HL-60/S4 treated with retinoic acid at 250 ng/mL for 4 days and 3 days (cell line): ENCODE measurements around the gene GTF2F1.
"Not testable (repeated sequence)": the region's sequence is repeated elsewhere in the genome, so short reads cannot be mapped to it uniquely, and the experiment has no call there.

ENCODE experiments used
- in situ Hi-C: fragments of 300-500 bp; cut with MboI; formaldehyde crosslinking; loops from 2 replicates; pipeline ENCODE4 v1.7.0; 2022; ENCODE audit warnings: low sequenced_read_pairs

Gene GTF2F1

GRCh38 chr19:6393074-6393982, at the start of gene GTF2F1:
Gene GTF2F1, minus strand, starts transcription at chr19:6393164. Its CDS starts 169 bp downstream, at chr19:6392995.
- in situ Hi-C loops: no loop called here

GRCh38 chr19:6442087-6442688, 49.2 kb upstream of the GTF2F1 start:
- in situ Hi-C loops: no loop called here

- in situ Hi-C loops: no loop called here
Observed at GRCh38 chr19:6440905-6441304, 47.9 kb upstream of the GTF2F1 start.

- in situ Hi-C loops: no loop called here
Observed at GRCh38 chr19:6439743-6440142, 46.8 kb upstream of the GTF2F1 start.

- in situ Hi-C loops: no loop called here
Observed at GRCh38 chr19:6433663-6434062, 40.7 kb upstream of the GTF2F1 start, which contains the start of gene SLC25A41. Gene SLC25A41, minus strand, starts transcription at chr19:6433763. Its CDS starts 70 bp downstream, at chr19:6433693.

- in situ Hi-C loops: no loop called here
Observed at GRCh38 chr19:6433165-6433564, 40.2 kb upstream of the GTF2F1 start.

- in situ Hi-C loops: no loop called here
Observed at GRCh38 chr19:6431891-6432290, 38.9 kb upstream of the GTF2F1 start.

- in situ Hi-C loops: no loop called here
Observed at GRCh38 chr19:6429419-6430221, 36.7 kb upstream of the GTF2F1 start.

GRCh38 chr19:6428692-6429418, 35.9 kb upstream of the GTF2F1 start:
- in situ Hi-C loops: not testable (repeated sequence)

GRCh38 chr19:6427131-6427530, 34.2 kb upstream of the GTF2F1 start:
- in situ Hi-C loops: no loop called here

- in situ Hi-C loops: no loop called here
Observed at GRCh38 chr19:6425732-6426620, 33.0 kb upstream of the GTF2F1 start.

GRCh38 chr19:6424939-6425731, 32.2 kb upstream of the GTF2F1 start:
- in situ Hi-C loops: no loop called here

GRCh38 chr19:6424195-6424938, 31.4 kb upstream of the GTF2F1 start, which contains the start of gene KHSRP:
Gene KHSRP, minus strand, starts transcription at chr19:6424811. Its CDS starts 110 bp downstream, at chr19:6424701.
- in situ Hi-C loops: no loop called here

GRCh38 chr19:6423499-6424194, 30.7 kb upstream of the GTF2F1 start:
- in situ Hi-C loops: no loop called here

GRCh38 chr19:6421075-6422014, 28.4 kb upstream of the GTF2F1 start:
- in situ Hi-C loops: no loop called here

GRCh38 chr19:6418562-6418932, 25.6 kb upstream of the GTF2F1 start:
- in situ Hi-C loops: no loop called here
